Prostate gland (tissue), 2 donors: ENCODE results near the gene DCAF15. TPM values are rescaled to one million over a fixed set of nuclear protein-coding genes. Genes with fewer than 3 reads are reported as not detected.

Experiments
- DNase-seq: peaks from one replicate; pipeline ENCODE4 v3.0.0-alpha.2; 2019; ENCODE audit warnings: low spot score
- H3K27ac ChIP-seq, 2 donors: fragments of 200-600 bp; sonication (generic); 2 replicates each; pipeline ENCODE4 v1.5.1; 2017 to 2019
- H3K27me3 ChIP-seq: fragments of 200-600 bp; sonication (generic); replicated peaks from 2 replicates; pipeline ENCODE4 v1.5.1; 2019; ENCODE audit not compliant: insufficient read depth
- H3K36me3 ChIP-seq, 2 donors: fragments of 200-600 bp; sonication (generic); 1 replicate in 1 of 2; 2 replicates in 1 of 2; pipeline versions ENCODE4 v1.5.1 to v1.8.1; 2017 to 2019
- H3K4me1 ChIP-seq: fragments of 200-600 bp; sonication (generic); replicated peaks from 2 replicates; pipeline ENCODE4 v1.5.1; 2019
- H3K4me3 ChIP-seq, 2 donors: fragments of 200-600 bp; sonication (generic); 2 replicates each; pipeline ENCODE4 v1.5.1; 2017 to 2019
- H3K9me3 ChIP-seq: fragments of 200-600 bp; sonication (generic); 2 replicates; pipeline ENCODE4 v1.5.1; 2017
- POLR2A ChIP-seq: fragments of 450-650 bp; IDR thresholded peaks from one replicate; pipeline ENCODE4 v1.6.1; 2016; ENCODE audit warnings: antibody characterized with exemption, mild to moderate bottlenecking
- POLR2AphosphoS5 ChIP-seq: sonication (generic); formaldehyde crosslinking; IDR thresholded peaks from one replicate; pipeline ENCODE4 v1.6.1; 2017; ENCODE audit warnings: antibody characterized with exemption
- WGBS: methylation state at CpG from one replicate; pipeline ENCODE4 v1.1.5; 2018; 5-methylcytosine and 5-hydroxymethylcytosine counted together
- intact Hi-C: fragments of 100-400 bp; cut with DNase I; formaldehyde crosslinking; loops from one replicate; pipeline ENCODE4 v1.14.2; 2022
- total RNA-seq, 2 donors: library from RNA; depleted of rRNA; stranded (reverse); fragments of >200 nt; gene quantifications; one replicate each; pipeline ENCODE4 v1.1.0, GENCODE V29; 2016
- TF ChIP-seq, protein P1 (sequence below), 4 experiments: fragments of 200-600 bp in 2 of 4; fragments of 450-650 bp in 2 of 4; sonication (generic) in 2 of 4; IDR thresholded peaks; 1 replicate in 3 of 4; 2 replicates in 1 of 4; pipeline ENCODE4 v1.5.1; 2016 to 2019; ENCODE audit warnings: antibody characterized with exemption in 4 of 4, mild to moderate bottlenecking in 2 of 4, moderate library complexity in 2 of 4

The DCAF15 gene
- total RNA-seq, 2 donors from 2014 or later = 18.6 to 47.4 TPM

DNA sequence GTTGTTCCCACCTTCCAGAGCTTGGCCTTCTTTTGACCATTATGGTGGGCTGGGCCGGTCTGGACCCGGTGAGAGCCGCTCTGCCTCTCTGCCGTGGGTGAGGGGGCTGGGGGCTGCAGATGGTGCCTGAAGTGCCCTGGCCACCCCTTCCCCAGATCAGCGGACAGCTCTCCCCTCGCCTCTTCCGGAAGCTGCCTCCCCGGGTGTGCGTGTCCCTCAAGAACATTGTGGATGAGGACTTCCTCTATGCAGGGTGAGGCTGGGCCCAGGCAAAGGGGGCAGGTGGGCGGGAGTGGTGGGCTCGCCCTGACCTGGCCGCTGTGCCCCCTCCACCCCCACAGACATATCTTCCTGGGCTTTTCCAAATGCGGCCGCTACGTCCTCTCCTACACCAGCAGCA is 1.9 kb downstream of the DCAF15 start:
- Histone ChIP-seq H3K9me3 (no peaks in the 10 kb centered on the region), H3K27me3 (no peaks in the 10 kb centered on the region), H3K4me3 (no peak overlapping the region), H3K27ac (no peak overlapping the region), H3K4me1 (peaks cover 6% of the 10 kb centered on the region), H3K36me3 (peaks cover 9 to 12% of the 10 kb centered on the region in 2 donors)
- 92% methylated on average over 15 of the region's 15 CpGs for WGBS
- TF ChIP-seq, protein P1, sequence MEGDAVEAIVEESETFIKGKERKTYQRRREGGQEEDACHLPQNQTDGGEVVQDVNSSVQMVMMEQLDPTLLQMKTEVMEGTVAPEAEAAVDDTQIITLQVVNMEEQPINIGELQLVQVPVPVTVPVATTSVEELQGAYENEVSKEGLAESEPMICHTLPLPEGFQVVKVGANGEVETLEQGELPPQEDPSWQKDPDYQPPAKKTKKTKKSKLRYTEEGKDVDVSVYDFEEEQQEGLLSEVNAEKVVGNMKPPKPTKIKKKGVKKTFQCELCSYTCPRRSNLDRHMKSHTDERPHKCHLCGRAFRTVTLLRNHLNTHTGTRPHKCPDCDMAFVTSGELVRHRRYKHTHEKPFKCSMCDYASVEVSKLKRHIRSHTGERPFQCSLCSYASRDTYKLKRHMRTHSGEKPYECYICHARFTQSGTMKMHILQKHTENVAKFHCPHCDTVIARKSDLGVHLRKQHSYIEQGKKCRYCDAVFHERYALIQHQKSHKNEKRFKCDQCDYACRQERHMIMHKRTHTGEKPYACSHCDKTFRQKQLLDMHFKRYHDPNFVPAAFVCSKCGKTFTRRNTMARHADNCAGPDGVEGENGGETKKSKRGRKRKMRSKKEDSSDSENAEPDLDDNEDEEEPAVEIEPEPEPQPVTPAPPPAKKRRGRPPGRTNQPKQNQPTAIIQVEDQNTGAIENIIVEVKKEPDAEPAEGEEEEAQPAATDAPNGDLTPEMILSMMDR (IDR thresholded peaks at IDR 0.05) = no peak
- TF ChIP-seq POLR2AphosphoS5 = no peak
- TF ChIP-seq POLR2A = no peak
- intact Hi-C loops = no loop called here
- DNase-seq = no peak

DNA sequence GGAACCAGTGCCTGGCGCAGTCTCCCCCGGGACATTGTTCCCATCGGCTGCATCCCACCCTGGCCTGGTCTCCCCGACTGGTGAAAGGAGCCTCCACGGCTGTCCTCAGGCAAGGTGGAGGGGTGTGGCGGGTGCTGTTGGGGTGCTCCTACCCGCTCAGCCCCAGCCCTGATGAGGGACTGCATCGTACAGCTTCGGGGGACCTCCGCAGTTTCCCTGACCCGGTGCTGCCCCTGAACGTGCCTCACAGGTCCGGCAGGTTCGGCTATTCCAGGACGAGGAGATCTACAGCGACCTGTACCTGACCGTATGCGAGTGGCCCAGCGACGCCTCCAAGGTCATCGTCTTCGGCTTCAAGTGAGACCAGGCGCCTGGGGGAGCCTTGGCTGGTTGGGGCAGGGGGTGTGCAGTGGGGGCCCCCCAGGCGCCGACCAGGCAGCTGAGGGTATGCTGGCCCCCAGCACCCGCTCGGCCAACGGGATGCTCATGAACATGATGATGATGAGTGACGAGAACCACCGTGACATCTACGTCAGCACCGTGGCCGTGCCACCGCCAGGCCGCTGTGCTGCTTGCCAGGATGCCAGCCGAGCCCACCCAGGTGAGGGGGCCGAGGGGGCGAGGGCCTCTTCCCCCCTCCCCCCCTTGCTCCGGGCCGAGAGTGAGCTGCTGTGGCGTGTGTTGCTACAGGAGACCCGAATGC is 3.5 kb downstream of the DCAF15 start:
- no peak for DNase-seq
- peaks cover 9 to 12% of the 10 kb centered on the region in 2 donors for H3K36me3 ChIP-seq
- no peaks in the 10 kb centered on the region for H3K27me3 ChIP-seq
- peaks cover 6% of the 10 kb centered on the region for H3K4me1 ChIP-seq
- intact Hi-C loops = no loop called here
- no peaks in the 10 kb centered on the region for H3K9me3 ChIP-seq
- 89% methylated on average over 39 of the region's 42 CpGs for WGBS
- TF ChIP-seq POLR2AphosphoS5 (no peak), POLR2A (no peak)
- TF ChIP-seq, protein P1 (IDR thresholded peaks at IDR 0.05) = no peak
- no peak overlapping the region for H3K27ac ChIP-seq
- no peak overlapping the region for H3K4me3 ChIP-seq

DNA sequence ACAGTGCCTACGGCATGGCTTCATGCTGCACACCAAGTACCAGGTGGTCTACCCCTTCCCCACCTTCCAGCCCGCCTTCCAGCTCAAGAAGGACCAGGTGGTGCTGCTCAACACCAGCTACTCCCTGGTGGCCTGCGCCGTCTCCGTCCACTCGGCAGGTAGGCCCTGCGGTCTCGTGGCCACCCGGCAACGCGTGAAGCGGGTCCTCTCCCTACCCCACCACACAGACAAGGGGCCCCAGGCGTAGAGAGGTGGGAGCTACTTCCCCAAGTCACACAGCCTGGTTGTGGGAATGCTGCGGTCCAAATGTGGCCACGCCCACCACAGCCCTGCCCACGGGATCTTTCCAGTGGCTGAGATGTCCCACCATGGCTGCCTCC is 4.0 kb downstream of the DCAF15 start:
- no peak for DNase-seq
- intact Hi-C loops = no loop called here
- no peaks in the 10 kb centered on the region for H3K9me3 ChIP-seq
- peaks cover 6% of the 10 kb centered on the region for H3K4me1 ChIP-seq
- no peaks in the 10 kb centered on the region for H3K27me3 ChIP-seq
- H3K27ac ChIP-seq = no peak overlapping the region
- H3K4me3 ChIP-seq = no peak overlapping the region
- TF ChIP-seq POLR2AphosphoS5 = no peak
- no peak for TF ChIP-seq POLR2A
- TF ChIP-seq, protein P1 (IDR thresholded peaks at IDR 0.05) = no peak
- WGBS = 89% methylated on average over 15 of the region's 16 CpGs
- H3K36me3 ChIP-seq = peaks cover 9 to 12% of the 10 kb centered on the region in 2 donors

DNA sequence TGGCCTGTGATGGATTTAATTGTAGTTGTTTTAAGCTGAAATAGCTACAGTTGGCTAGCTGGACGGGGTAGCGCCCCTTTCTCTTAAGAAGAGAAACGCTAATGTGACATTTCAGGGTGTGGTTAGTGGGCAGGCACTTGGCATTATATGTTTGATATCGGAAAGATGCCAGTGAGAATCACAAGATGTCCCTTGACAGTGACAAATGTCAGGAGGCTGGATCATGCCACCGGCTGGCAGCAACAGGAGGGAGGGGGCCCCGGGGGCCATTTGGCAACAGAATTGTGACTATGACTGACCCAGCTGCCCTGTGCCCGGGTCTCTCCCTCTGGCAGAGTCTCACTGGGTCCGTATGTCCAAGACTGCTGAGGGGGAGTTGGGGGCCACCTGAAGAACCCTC is 4.7 kb downstream of the DCAF15 start:
- H3K4me1 ChIP-seq = peaks cover 6% of the 10 kb centered on the region
- H3K4me3 ChIP-seq = no peak overlapping the region
- H3K9me3 ChIP-seq = no peaks in the 10 kb centered on the region
- TF ChIP-seq POLR2AphosphoS5 = no peak
- TF ChIP-seq, protein P1 (IDR thresholded peaks at IDR 0.05) = no peak
- TF ChIP-seq POLR2A = no peak
- peaks cover 9 to 12% of the 10 kb centered on the region in 2 donors for H3K36me3 ChIP-seq
- intact Hi-C loops = no loop called here
- H3K27ac ChIP-seq = no peak overlapping the region
- no peaks in the 10 kb centered on the region for H3K27me3 ChIP-seq
- no peak for DNase-seq
- 87% methylated on average over 8 of the region's 8 CpGs for WGBS

DNA sequence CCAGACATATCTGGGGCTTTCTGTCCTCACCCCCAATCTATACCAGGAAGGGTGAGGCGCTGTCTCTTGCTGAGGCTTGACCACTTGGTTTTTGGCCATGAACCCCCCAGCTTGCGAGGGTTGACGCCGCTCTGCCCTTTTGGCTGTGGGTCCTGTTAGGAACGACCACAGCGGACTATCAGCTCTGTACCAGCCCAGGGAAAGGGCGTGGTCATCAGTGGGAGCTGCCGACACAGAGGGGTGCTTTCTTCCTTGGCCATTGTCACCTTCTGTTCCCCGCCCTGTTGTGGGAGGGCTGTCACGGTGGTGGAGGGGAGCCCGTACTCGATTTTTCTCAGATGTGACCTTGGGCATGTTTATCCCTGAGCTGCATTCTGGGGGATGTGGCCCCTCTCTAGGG is 5.7 kb downstream of the DCAF15 start:
- no peak overlapping the region for H3K27ac ChIP-seq
- no peak for DNase-seq
- no peaks in the 10 kb centered on the region for H3K9me3 ChIP-seq
- no peaks in the 10 kb centered on the region for H3K27me3 ChIP-seq
- 82% methylated on average over 12 of the region's 12 CpGs for WGBS
- H3K4me3 ChIP-seq = no peak overlapping the region
- intact Hi-C loops = no loop called here
- TF ChIP-seq, protein P1 (IDR thresholded peaks at IDR 0.05) = no peak
- TF ChIP-seq POLR2AphosphoS5 (no peak), POLR2A (no peak)
- peaks cover 9 to 12% of the 10 kb centered on the region in 2 donors for H3K36me3 ChIP-seq
- peaks cover 4% of the 10 kb centered on the region for H3K4me1 ChIP-seq
